Embryonic facial prominence (tissue), 1 donor: Measurements from ENCODE around the gene CAPG.

ENCODE experiments used
- DNase-seq: peaks from one replicate; pipeline ENCODE4 v3.0.0-alpha.2; 2016; ENCODE audit errors: extremely low spot score

CAPG gene

GRCh38 chr2:85356186-85356585, 54.0 kb downstream of the CAPG start:
- DNase-seq = no peak

GRCh38 chr2:85355521-85355920, 54.6 kb downstream of the CAPG start:
- no peak for DNase-seq

GRCh38 chr2:85355073-85355410, 55.1 kb downstream of the CAPG start:
- DNase-seq = no peak

GRCh38 chr2:85354286-85355072, 55.7 kb downstream of the CAPG start, which contains the start of the genes ELMOD3 and RETSAT:
Gene ELMOD3, plus strand, starts transcription at chr2:85354769. Its CDS starts 2,430 bp downstream, at chr2:85357199.
Gene RETSAT, minus strand, starts transcription at chr2:85354528. Its CDS starts 21 bp downstream, at chr2:85354507.
- DNase-seq = peak; percentile 98

GRCh38 chr2:85353876-85354285, 56.3 kb downstream of the CAPG start:
- no peak for DNase-seq

GRCh38 chr2:85347599-85347998, 62.6 kb downstream of the CAPG start:
- no peak for DNase-seq
